Endothelial cell of umbilical vein (primary cell): ENCODE data around the gene ITPR1. TPM values are rescaled to one million over a fixed set of nuclear protein-coding genes. Genes with fewer than 3 reads are reported as not detected.

ENCODE experiments used
- BruUV-seq: library from RNA; stranded (reverse); fragments of 400-500 nt; replicated peaks from 2 replicates; lab custom pipeline; 2021; lab: Mats Ljungman, UMichigan
- CTCF ChIA-PET: fragments of 300-600, 350-600 bp; sonication (Branson Sonifier 250); formaldehyde crosslinking; loops from one replicate; lab custom pipeline; 2021; ENCODE audit warnings: antibody characterized with exemption, inconsistent platforms; lab: Charles Lee
- POLR2A ChIA-PET: fragments of 300-600, 350-600 bp; sonication (Branson Sonifier 250); formaldehyde crosslinking; loops from one replicate; lab custom pipeline; 2021; ENCODE audit warnings: antibody characterized with exemption, inconsistent platforms; lab: Charles Lee
- DNase-seq: peaks from one replicate; pipeline ENCODE4 v3.0.0-alpha.2; 2011; ENCODE audit warnings: low read depth, low spot score
- FAIRE-seq: peaks from 2 replicates; lab custom pipeline; 2011; peaks lifted over from hg19 to GRCh38; lab: Jason Lieb, UNC
- H2AFZ ChIP-seq: 2 replicates; pipeline ENCODE4 v1.6.0; 2012; ENCODE audit warnings: low read depth, low read length, control low read depth, inconsistent platforms
- H3K27ac ChIP-seq: 2 replicates; pipeline ENCODE4 v1.5.1; 2011; ENCODE audit warnings: low read depth, mild to moderate bottlenecking, control low read depth, low read length, moderate library complexity; ENCODE audit not compliant: insufficient read depth
- H3K27me3 ChIP-seq, 2 experiments: 2 replicates each; pipeline versions ENCODE4 v1.6.0 to v1.6.1; 2011; ENCODE audit warnings: low read length in 2 of 2, mixed read lengths in 1 of 2; ENCODE audit not compliant: control insufficient read depth in 2 of 2, insufficient read depth in 2 of 2
- H3K36me3 ChIP-seq, 2 experiments: 2 replicates in 1 of 2; 3 replicates in 1 of 2; pipeline ENCODE4 v1.5.1; 2011; ENCODE audit warnings: low read length in 2 of 2, mild to moderate bottlenecking in 1 of 2, moderate library complexity in 1 of 2; ENCODE audit not compliant: control insufficient read depth in 2 of 2, insufficient read depth in 2 of 2; ENCODE audit errors: extremely low read depth in 1 of 2
- H3K4me1 ChIP-seq: 3 replicates; pipeline ENCODE4 v1.5.1; 2011; ENCODE audit warnings: mild to moderate bottlenecking, low read length; ENCODE audit not compliant: control insufficient read depth, insufficient read depth; ENCODE audit errors: extremely low read depth
- H3K4me2 ChIP-seq: 2 replicates; pipeline ENCODE4 v1.6.1; 2011; ENCODE audit warnings: low read length, control low read depth, mixed read lengths; ENCODE audit not compliant: insufficient read depth
- H3K4me3 ChIP-seq, 3 experiments: fragments of 200-600 bp in 1 of 3; sonication (generic), shearing (Covaris generic) in 1 of 3; replicated peaks in 1 of 3; 2 replicates each; pipeline ENCODE4 v1.5.1; 2011 to 2016; ENCODE audit warnings: control low read depth in 3 of 3, low read length in 3 of 3, mild to moderate bottlenecking in 2 of 3, inconsistent platforms in 1 of 3, low read depth in 1 of 3, moderate library complexity in 1 of 3; ENCODE audit not compliant: insufficient read depth in 1 of 3
- H3K79me2 ChIP-seq: 2 replicates; pipeline ENCODE4 v1.6.0; 2012; ENCODE audit warnings: low read length, inconsistent platforms; ENCODE audit not compliant: control insufficient read depth, insufficient read depth
- H3K9ac ChIP-seq: replicated peaks from 2 replicates; pipeline ENCODE3; 2011; ENCODE audit warnings: low read length, control low read depth; ENCODE audit not compliant: insufficient read depth; ENCODE audit errors: extremely low read depth
- H3K9me1 ChIP-seq: replicated peaks from 3 replicates; pipeline ENCODE4 v1.6.0; 2011; ENCODE audit warnings: mild to moderate bottlenecking, low read length; ENCODE audit not compliant: control insufficient read depth, insufficient read depth; ENCODE audit errors: extremely low read depth
- H3K9me3 ChIP-seq: replicated peaks from 2 replicates; pipeline ENCODE4 v1.5.1; 2012; ENCODE audit warnings: low read length, inconsistent platforms; ENCODE audit not compliant: control insufficient read depth, insufficient read depth
- H4K20me1 ChIP-seq: replicated peaks from 2 replicates; pipeline ENCODE3; 2011; ENCODE audit warnings: mild to moderate bottlenecking, low read length; ENCODE audit not compliant: control insufficient read depth, insufficient read depth; ENCODE audit errors: extremely low read depth
- FOS ChIP-seq: IDR thresholded peaks from 2 replicates; pipeline ENCODE4 v1.6.1; 2011; ENCODE audit warnings: mild to moderate bottlenecking, low read length, moderate library complexity, borderline replicate concordance; ENCODE audit not compliant: insufficient read depth
- GATA2 ChIP-seq: IDR thresholded peaks from 2 replicates; pipeline ENCODE4 v1.7.0; 2011; ENCODE audit warnings: low read depth, mild to moderate bottlenecking, moderate library complexity, mixed read lengths, low read length; ENCODE audit not compliant: insufficient read length, insufficient read depth
- POLR2A ChIP-seq: IDR thresholded peaks from 2 replicates; pipeline ENCODE4 v1.6.1; 2012; ENCODE audit warnings: low read depth, mild to moderate bottlenecking, control low read depth, low read length
- POLR2AphosphoS5 ChIP-seq: IDR thresholded peaks from 2 replicates; pipeline ENCODE4 v1.6.1; 2012; ENCODE audit warnings: low read depth, mild to moderate bottlenecking, control low read depth, low read length, moderate library complexity; ENCODE audit not compliant: insufficient read depth
- dilution Hi-C: fragments of 300-500 bp; cut with MboI; formaldehyde crosslinking; loops from one replicate; pipeline ENCODE4 v1.15.0; 2019; ENCODE audit warnings: low sequenced_read_pairs; ENCODE audit not compliant: extremely low pct_ligation_motif_present
- intact Hi-C: fragments of 100-400 bp; cut with micrococcal nuclease; formaldehyde crosslinking; loops from one replicate; pipeline ENCODE4 v1.10.0; 2022
- polyA plus RNA-seq, 4 experiments: library from polyadenylated mRNA; depleted of rRNA in 3 of 4; stranded (reverse) in 3 of 4; unstranded in 1 of 4; fragments of >200 nt; gene quantifications; 2 replicates each; pipeline versions ENCODE4 v1.2.1 to v1.2.3, GENCODE V29; 2011 to 2012; ENCODE audit warnings: missing spikeins in 1 of 4
- total RNA-seq: library from RNA; stranded (reverse); gene quantifications from 2 replicates; pipeline ENCODE4 v1.2.3, GENCODE V29; 2021
- TF ChIP-seq, protein P1 (sequence below), 2 donors: IDR thresholded peaks; 1 replicate in 1 of 2; 2 replicates in 1 of 2; pipeline ENCODE4 v1.5.1; 2011; ENCODE audit warnings: low read length in 2 of 2, mild to moderate bottlenecking in 2 of 2, moderate library complexity in 2 of 2, control low read depth in 1 of 2, inconsistent platforms in 1 of 2, low read depth in 1 of 2; ENCODE audit not compliant: insufficient read depth in 1 of 2; ENCODE audit errors: extremely low read depth in 1 of 2
- TF ChIP-seq, protein P2 (sequence below): IDR thresholded peaks from 2 replicates; pipeline ENCODE4 v1.6.1; 2011; ENCODE audit not compliant: insufficient read depth, insufficient read length

ITPR1 gene
- total and polyA plus RNA-seq, 2 donors (not counting 3 experiments of a cell fraction or from before 2014, with no cell fraction given) = 5.1 to 16.1 TPM

DNA sequence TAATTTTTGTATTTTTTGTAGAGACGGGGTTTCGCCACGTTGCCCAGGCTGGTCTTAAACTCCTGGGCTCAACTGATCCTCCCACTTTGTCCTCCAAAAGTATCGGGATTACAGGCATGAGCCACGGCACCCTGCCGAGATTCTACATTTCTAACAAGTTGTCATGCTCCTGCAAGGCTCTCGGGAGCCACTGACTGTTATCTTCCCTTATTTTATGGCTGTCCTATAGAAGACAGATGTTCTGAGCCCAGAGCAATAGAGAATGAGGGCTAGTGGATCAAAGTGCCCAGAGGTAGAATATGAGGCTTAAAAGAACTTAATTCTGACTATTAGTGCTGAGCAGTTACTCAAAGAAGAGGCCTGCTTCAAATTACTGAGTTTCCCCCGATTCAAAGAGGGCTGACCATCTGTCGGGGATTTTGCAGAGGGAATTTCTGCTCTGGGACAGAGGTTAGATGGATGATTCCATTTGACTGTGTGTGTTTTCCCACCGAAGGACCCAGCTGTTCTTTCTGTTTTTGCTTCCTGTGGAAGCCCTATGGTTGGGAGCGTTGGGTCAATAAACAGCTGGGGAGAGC lies 39.5 kb downstream of the ITPR1 start:
- no peak for FAIRE-seq
- CTCF ChIA-PET = interaction anchor here (0.7 to 5.1 kb wide), 4 partner anchors 8 to 182 kb away, joined by 4 to 23 read pairs (median 6); partner anchors contain the start of gene ITPR1
- dilution Hi-C loops = no loop called here

GRCh38 chr3:4533489-4534443 lies 40.6 kb downstream of the ITPR1 start:
- Histone ChIP-seq H3K4me3 (peak overlapping the region in 1 of 3 experiments; percentile 5), H3K4me1 (peaks cover 14% of the 10 kb centered on the region), H3K27ac (no peak overlapping the region), H3K36me3 (no peaks in the 10 kb centered on the region), H3K4me2 (peak overlapping the region; percentile 25), H3K27me3 (no peaks in the 10 kb centered on the region), H3K9me3 (no peaks in the 10 kb centered on the region), H2AFZ (no peak overlapping the region), H3K9me1 (no peaks in the 10 kb centered on the region), H4K20me1 (no peaks in the 10 kb centered on the region), H3K79me2 (no peaks in the 10 kb centered on the region), H3K9ac (no peak overlapping the region)
- TF ChIP-seq POLR2AphosphoS5 (peak; percentile 29), GATA2 (peak; percentile 43), FOS (no peak), POLR2A (peak; percentile 30)
- TF ChIP-seq, protein P1, sequence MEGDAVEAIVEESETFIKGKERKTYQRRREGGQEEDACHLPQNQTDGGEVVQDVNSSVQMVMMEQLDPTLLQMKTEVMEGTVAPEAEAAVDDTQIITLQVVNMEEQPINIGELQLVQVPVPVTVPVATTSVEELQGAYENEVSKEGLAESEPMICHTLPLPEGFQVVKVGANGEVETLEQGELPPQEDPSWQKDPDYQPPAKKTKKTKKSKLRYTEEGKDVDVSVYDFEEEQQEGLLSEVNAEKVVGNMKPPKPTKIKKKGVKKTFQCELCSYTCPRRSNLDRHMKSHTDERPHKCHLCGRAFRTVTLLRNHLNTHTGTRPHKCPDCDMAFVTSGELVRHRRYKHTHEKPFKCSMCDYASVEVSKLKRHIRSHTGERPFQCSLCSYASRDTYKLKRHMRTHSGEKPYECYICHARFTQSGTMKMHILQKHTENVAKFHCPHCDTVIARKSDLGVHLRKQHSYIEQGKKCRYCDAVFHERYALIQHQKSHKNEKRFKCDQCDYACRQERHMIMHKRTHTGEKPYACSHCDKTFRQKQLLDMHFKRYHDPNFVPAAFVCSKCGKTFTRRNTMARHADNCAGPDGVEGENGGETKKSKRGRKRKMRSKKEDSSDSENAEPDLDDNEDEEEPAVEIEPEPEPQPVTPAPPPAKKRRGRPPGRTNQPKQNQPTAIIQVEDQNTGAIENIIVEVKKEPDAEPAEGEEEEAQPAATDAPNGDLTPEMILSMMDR (IDR thresholded peaks at IDR 0.05; ENCODE audit: extremely low read depth in 1 of 2, insufficient read depth in 1 of 2, low read depth in 1 of 2, low read length in 2 of 2) = no peak
- TF ChIP-seq, protein P2, sequence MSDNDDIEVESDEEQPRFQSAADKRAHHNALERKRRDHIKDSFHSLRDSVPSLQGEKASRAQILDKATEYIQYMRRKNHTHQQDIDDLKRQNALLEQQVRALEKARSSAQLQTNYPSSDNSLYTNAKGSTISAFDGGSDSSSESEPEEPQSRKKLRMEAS = no peak
- intact Hi-C loops = no loop called here
- DNase-seq (peak; percentile 82), FAIRE-seq (peak; percentile 89)
- CTCF ChIA-PET = interaction anchor here (0.7 to 5.1 kb wide), 6 partner anchors 9 to 183 kb away, joined by 3 to 23 read pairs (median 4); partner anchors contain the start of gene ITPR1
- dilution Hi-C loops = no loop called here
- BruUV-seq = no TSS peak
- POLR2A ChIA-PET = interaction anchor here (1.7 kb wide), 1 partner anchor 40 kb away, joined by 8 read pairs; the partner anchor contains the start of gene ITPR1

More for the DNA sequence above, 39.5 kb downstream of the ITPR1 start:
- no peaks in the 10 kb centered on the region for H3K9me3 ChIP-seq
- no TSS peak for BruUV-seq
- no peak overlapping the region for H3K4me2 ChIP-seq
- H3K4me3 ChIP-seq = no peak overlapping the region
- H3K9me1 ChIP-seq = no peaks in the 10 kb centered on the region
- no peaks in the 10 kb centered on the region for H3K79me2 ChIP-seq
- H3K4me1 ChIP-seq = peaks cover 14% of the 10 kb centered on the region
- TF ChIP-seq POLR2AphosphoS5 (no peak), FOS (no peak)
- DNase-seq = no peak
- H3K27ac ChIP-seq = no peak overlapping the region
- H3K9ac ChIP-seq = no peak overlapping the region
- no peaks in the 10 kb centered on the region for H3K27me3 ChIP-seq
- H3K36me3 ChIP-seq = no peaks in the 10 kb centered on the region
- no peak overlapping the region for H2AFZ ChIP-seq
- intact Hi-C loops = no loop called here
- POLR2A ChIA-PET = interaction anchor here (1.7 kb wide), 1 partner anchor 39 kb away, joined by 8 read pairs; the partner anchor contains the start of gene ITPR1
- H4K20me1 ChIP-seq = no peaks in the 10 kb centered on the region
